ENCODE data around the gene NEDD4. TPM values are rescaled to one million over a fixed set of nuclear protein-coding genes. Genes with fewer than 3 reads are reported as not detected.
"Not testable (repeated sequence)": the region's sequence is repeated elsewhere in the genome, so short reads cannot be mapped to it uniquely, and the experiment has no call there.

Gene NEDD4
- total and polyA plus RNA-seq, 4 donors, result 3.5 to 22.0 (median 7.7) TPM

- TF ChIP-seq, protein P1, sequence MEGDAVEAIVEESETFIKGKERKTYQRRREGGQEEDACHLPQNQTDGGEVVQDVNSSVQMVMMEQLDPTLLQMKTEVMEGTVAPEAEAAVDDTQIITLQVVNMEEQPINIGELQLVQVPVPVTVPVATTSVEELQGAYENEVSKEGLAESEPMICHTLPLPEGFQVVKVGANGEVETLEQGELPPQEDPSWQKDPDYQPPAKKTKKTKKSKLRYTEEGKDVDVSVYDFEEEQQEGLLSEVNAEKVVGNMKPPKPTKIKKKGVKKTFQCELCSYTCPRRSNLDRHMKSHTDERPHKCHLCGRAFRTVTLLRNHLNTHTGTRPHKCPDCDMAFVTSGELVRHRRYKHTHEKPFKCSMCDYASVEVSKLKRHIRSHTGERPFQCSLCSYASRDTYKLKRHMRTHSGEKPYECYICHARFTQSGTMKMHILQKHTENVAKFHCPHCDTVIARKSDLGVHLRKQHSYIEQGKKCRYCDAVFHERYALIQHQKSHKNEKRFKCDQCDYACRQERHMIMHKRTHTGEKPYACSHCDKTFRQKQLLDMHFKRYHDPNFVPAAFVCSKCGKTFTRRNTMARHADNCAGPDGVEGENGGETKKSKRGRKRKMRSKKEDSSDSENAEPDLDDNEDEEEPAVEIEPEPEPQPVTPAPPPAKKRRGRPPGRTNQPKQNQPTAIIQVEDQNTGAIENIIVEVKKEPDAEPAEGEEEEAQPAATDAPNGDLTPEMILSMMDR (IDR thresholded peaks at IDR 0.05; ENCODE audit: control extremely low read depth, extremely low read depth), result peak; percentile 47
- H3K4me3 ChIP-seq, result no peak overlapping the region
- no peak overlapping the region for H3K27ac ChIP-seq (ENCODE audit: low read depth in 1 of 2, low read length in 1 of 2)
- peaks cover 0 to 2% (median 0%) of the 10 kb centered on the region in 5 donors for H3K4me1 ChIP-seq (ENCODE audit: control insufficient read depth in 5 of 5, insufficient read depth in 5 of 5, low read length in 5 of 5)
- 56 to 58% methylated on average over 5 of the region's 5 CpGs for WGBS, 2 donors
- no peak overlapping the region for H3K9ac ChIP-seq (ENCODE audit: insufficient read depth in 1 of 2, low read length in 2 of 2)
- no peaks in the 10 kb centered on the region for H3K9me3 ChIP-seq (ENCODE audit: control insufficient read depth in 4 of 4, insufficient read depth in 3 of 4, low read length in 3 of 4)
- H3K27me3 ChIP-seq (ENCODE audit: control insufficient read depth in 3 of 3, insufficient read depth in 3 of 3, low read length in 2 of 3), result no peaks in the 10 kb centered on the region
- H3K36me3 ChIP-seq (ENCODE audit: control insufficient read depth in 4 of 4, insufficient read depth in 4 of 4, low read length in 4 of 4), result peaks cover 2 to 19% (median 14%) of the 10 kb centered on the region in 4 donors
- ATAC-seq (ENCODE audit: insufficient read depth, low FRiP score) (no peak), DNase-seq (peak; percentile 52 to 91 (median 87))
These were observed 147.2 kb downstream of the NEDD4 start for GRCh38 chr15:55846116-55846707.

GRCh38 chr15:55842897-55843296, 150.5 kb downstream of the NEDD4 start:
- whole genome bisulfite sequencing, 2 donors, result 98 to 99% methylated on average over 4 of the region's 4 CpGs
- not testable (repeated sequence) for ATAC-seq (ENCODE audit: insufficient read depth, low FRiP score); H3K4me3 ChIP-seq; H3K9me3 ChIP-seq (ENCODE audit: control insufficient read depth in 4 of 4, insufficient read depth in 3 of 4, low read length in 3 of 4); H3K27ac ChIP-seq (ENCODE audit: low read depth in 1 of 2, low read length in 1 of 2); H3K27me3 ChIP-seq (ENCODE audit: control insufficient read depth in 3 of 3, insufficient read depth in 3 of 3, low read length in 2 of 3); H3K4me1 ChIP-seq (ENCODE audit: control insufficient read depth in 5 of 5, insufficient read depth in 5 of 5, low read length in 5 of 5); DNase-seq; H3K9ac ChIP-seq (ENCODE audit: insufficient read depth in 1 of 2, low read length in 2 of 2)
- peaks cover 4 to 17% (median 10%) of the 10 kb centered on the region in 4 donors for H3K36me3 ChIP-seq (ENCODE audit: control insufficient read depth in 4 of 4, insufficient read depth in 4 of 4, low read length in 4 of 4)

- Histone ChIP-seq H3K9me3 (ENCODE audit: control insufficient read depth in 4 of 4, insufficient read depth in 3 of 4, low read length in 3 of 4) (no peaks in the 10 kb centered on the region), H3K4me1 (ENCODE audit: control insufficient read depth in 5 of 5, insufficient read depth in 5 of 5, low read length in 5 of 5) (no peaks in the 10 kb centered on the region), H3K27me3 (ENCODE audit: control insufficient read depth in 3 of 3, insufficient read depth in 3 of 3, low read length in 2 of 3) (no peaks in the 10 kb centered on the region), H3K9ac (ENCODE audit: insufficient read depth in 1 of 2, low read length in 2 of 2) (no peak overlapping the region), H3K4me3 (no peak overlapping the region), H3K36me3 (ENCODE audit: control insufficient read depth in 4 of 4, insufficient read depth in 4 of 4, low read length in 4 of 4) (peaks cover 0 to 4% (median 2%) of the 10 kb centered on the region in 4 donors), H3K27ac (ENCODE audit: low read depth in 1 of 2, low read length in 1 of 2) (no peak overlapping the region)
- WGBS, 2 donors, result 90 to 96% methylated on average over 3 of the region's 3 CpGs
- DNase-seq, result no peak
- TF ChIP-seq, protein P1 (IDR thresholded peaks at IDR 0.05; ENCODE audit: control extremely low read depth, extremely low read depth), result no peak
- ATAC-seq (ENCODE audit: insufficient read depth, low FRiP score), result no peak
These were observed 157.5 kb downstream of the NEDD4 start for GRCh38 chr15:55835866-55836265.

DNA sequence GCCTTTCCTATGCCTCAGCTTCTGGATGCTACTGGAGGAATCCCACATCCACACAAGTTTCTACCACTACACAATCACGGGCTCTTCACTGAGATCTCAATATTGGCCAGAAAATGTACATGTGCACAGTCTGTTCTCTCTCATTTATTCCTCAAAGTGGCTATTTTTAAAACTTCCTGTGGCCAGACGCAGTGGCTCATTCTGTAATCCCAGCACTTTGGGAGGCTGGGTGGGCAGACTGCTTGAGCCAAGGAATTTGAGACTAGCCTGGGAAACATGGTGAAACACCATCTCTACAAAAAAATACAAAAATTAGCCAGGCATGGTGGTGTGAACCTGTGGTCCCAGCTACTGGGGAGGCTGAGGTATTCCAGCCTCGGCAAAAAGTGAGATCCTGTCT, 159.1 kb downstream of the NEDD4 start:
- ATAC-seq (ENCODE audit: insufficient read depth, low FRiP score) (no peak), DNase-seq (no peak)
- no peaks in the 10 kb centered on the region for H3K27me3 ChIP-seq (ENCODE audit: control insufficient read depth in 3 of 3, insufficient read depth in 3 of 3, low read length in 2 of 3)
- H3K4me3 ChIP-seq, result no peak overlapping the region
- H3K4me1 ChIP-seq (ENCODE audit: control insufficient read depth in 5 of 5, insufficient read depth in 5 of 5, low read length in 5 of 5), result peaks cover 0 to 2% (median 0%) of the 10 kb centered on the region in 5 donors
- no peak overlapping the region for H3K9ac ChIP-seq (ENCODE audit: insufficient read depth in 1 of 2, low read length in 2 of 2)
- H3K9me3 ChIP-seq (ENCODE audit: control insufficient read depth in 4 of 4, insufficient read depth in 3 of 4, low read length in 3 of 4), result no peaks in the 10 kb centered on the region
- WGBS, 2 donors, result 85 to 87% methylated on average over 3 of the region's 3 CpGs
- TF ChIP-seq, protein P1 (IDR thresholded peaks at IDR 0.05; ENCODE audit: control extremely low read depth, extremely low read depth), result no peak
- no peak overlapping the region for H3K27ac ChIP-seq (ENCODE audit: low read depth in 1 of 2, low read length in 1 of 2)
- H3K36me3 ChIP-seq (ENCODE audit: control insufficient read depth in 4 of 4, insufficient read depth in 4 of 4, low read length in 4 of 4), result peaks cover 0 to 7% (median 5%) of the 10 kb centered on the region in 4 donors
